Left kidney (tissue), 8 donors: Measurements from ENCODE around the gene OMG. TPM values are rescaled to one million over a fixed set of nuclear protein-coding genes. Genes with fewer than 3 reads are reported as not detected.
"Not testable (repeated sequence)": the region's sequence is repeated elsewhere in the genome, so short reads cannot be mapped to it uniquely, and the experiment has no call there.

Experiments used
- DNase-seq: peaks from one replicate; pipeline ENCODE4 v3.0.0-alpha.2; 2013
- long read RNA-seq, 8 donors: transcript quantifications; one replicate each; lab custom pipeline, GENCODE V29; 2026
- polyA plus RNA-seq: library from polyadenylated mRNA; unstranded; fragments of 120-200 nt; gene quantifications from one replicate; pipeline ENCODE4 v1.2.1, GENCODE V29; 2013; ENCODE audit not compliant: insufficient read length

OMG gene, protein sequence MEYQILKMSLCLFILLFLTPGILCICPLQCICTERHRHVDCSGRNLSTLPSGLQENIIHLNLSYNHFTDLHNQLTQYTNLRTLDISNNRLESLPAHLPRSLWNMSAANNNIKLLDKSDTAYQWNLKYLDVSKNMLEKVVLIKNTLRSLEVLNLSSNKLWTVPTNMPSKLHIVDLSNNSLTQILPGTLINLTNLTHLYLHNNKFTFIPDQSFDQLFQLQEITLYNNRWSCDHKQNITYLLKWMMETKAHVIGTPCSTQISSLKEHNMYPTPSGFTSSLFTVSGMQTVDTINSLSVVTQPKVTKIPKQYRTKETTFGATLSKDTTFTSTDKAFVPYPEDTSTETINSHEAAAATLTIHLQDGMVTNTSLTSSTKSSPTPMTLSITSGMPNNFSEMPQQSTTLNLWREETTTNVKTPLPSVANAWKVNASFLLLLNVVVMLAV
- 0.48 TPM for polyA plus RNA-seq
- long read RNA-seq, donor 1, result 0 reads
- long read RNA-seq, donor 2, result 0 reads
- long read RNA-seq, donor 3, result 0 reads
- long read RNA-seq, donor 4, result 0 reads
- long read RNA-seq, donor 5, result 0 reads
- long read RNA-seq, donor 6, result 0 reads
- long read RNA-seq, donor 7, partial matches to known transcripts, result 0 of 1 reads
- long read RNA-seq, donor 7, other reads (novel, unspliced or antisense), result 0 of 1 reads
- long read RNA-seq, donor 8, partial matches to known transcripts, result 0 of 1 reads
- long read RNA-seq, donor 8, other reads (novel, unspliced or antisense), result 0 of 1 reads

DNA sequence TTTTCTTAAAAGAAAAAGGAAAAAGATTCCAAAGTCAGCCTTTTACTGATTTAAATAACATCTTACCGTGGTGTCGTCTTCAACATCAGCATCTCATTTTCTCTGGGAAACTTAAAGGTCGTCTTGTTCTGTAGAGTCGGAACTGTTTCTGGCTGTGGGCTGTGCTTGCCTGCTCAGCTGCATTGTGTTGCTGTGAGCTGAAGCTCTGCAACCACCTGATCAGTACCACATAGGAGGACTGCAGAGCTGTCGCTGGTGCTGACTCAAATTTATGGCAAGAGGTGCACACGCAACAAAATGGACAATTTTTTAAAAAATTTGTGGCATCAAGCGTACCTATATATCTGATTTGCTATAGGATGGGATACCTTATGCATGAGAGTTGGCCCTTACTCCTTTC lies at the start of gene OMG:
OMG (minus strand) TSS at position 150 of the 400 bp plus-strand sequence. CDS start 908 bp downstream, outside the sequence.
- DNase-seq, result no peak

DNA sequence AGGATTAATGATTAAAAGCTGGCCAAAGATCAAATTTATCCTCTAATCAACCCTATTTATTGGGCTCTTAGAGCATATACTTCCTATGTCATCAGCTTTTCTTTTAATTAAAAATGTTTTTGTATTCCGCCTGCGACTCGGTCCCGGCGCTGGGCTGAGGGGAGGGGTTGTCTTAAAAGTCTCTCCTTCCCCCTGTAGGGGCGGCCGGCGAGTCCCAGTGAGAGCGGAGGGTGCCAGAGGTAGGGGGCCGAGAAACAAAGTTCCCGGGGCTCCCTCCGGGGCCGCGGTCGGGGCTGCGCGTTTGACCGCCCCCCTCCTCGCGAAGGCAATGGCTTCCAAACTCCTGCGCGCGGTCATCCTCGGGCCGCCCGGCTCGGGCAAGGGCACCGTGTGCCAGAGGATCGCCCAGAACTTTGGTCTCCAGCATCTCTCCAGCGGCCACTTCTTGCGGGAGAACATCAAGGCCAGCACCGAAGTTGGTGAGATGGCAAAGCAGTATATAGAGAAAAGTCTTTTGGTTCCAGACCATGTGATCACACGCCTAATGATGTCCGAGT lies 48.2 kb upstream of the OMG start:
- DNase-seq, result not testable (repeated sequence)

DNA sequence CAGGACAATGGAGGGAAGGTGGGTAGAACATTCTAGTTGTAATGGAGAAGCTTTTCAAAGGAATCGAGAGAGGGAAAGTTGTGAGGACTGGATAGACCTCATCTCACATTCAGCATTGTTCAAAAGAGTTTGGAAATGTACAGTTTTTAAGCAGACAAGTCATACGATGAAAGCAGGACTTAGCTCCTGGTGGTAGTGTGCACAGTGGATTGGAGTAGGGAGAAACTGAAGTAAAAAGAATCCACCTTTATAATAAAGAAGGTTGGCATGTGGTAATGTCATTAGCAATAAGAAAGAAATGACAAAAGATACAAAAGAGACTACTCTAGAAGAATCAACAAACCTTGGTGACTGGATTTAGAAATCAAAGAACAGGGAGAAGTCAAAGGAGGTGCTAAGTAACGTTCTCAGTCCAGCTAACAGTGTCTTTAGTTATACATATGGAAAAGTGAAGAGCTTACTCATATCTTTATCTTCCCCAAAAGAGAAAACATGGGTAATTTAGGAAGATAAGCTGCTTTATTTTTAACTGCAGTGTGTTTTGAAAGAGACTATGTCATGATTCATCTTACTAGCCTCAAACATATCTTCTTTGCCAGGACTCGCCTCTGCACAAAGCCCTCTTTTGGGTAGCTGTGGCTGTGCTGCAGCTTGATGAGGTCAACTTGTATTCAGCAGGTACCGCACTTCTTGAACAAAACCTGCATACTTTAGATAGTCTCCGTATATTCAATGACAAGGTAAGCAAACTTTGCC lies 43.0 kb upstream of the OMG start:
- DNase-seq, result no peak

DNA sequence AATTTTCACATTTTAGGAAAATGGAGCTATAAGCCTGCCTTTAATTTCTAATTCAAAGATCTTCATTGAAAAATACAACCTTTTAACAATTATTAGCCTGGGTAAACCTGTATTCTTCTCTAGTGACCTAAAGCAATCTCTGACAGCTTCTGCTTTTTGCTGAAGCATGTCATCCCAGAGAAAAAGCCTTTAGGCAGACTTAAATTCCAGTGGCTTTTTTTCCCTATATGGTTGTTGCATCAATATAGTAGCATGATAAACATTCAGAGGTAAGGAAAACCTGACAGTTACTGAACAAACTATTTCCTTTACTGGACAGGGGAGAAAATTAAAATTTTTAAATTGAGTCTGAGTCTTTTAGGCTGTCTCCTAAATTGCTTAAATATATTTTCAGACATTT lies 32.2 kb upstream of the OMG start:
- no peak for DNase-seq

DNA sequence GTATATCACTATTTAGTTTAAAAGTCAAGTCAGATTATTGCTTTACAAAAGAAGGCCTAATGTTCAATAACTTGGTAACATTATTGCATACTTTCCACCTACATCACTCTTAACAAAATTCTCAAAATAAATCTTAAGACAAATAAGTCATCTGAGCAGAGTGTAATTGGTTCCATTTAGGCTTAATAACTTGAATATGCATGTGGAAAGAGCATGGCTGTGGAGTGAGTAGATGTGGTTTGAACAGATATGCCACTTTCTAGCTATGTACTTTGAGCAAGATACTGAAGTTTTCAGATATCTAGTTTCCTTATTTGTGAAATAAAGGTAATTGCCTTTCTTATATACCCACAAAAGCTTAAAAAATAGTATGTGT lies 31.1 kb upstream of the OMG start:
- DNase-seq, result no peak

DNA sequence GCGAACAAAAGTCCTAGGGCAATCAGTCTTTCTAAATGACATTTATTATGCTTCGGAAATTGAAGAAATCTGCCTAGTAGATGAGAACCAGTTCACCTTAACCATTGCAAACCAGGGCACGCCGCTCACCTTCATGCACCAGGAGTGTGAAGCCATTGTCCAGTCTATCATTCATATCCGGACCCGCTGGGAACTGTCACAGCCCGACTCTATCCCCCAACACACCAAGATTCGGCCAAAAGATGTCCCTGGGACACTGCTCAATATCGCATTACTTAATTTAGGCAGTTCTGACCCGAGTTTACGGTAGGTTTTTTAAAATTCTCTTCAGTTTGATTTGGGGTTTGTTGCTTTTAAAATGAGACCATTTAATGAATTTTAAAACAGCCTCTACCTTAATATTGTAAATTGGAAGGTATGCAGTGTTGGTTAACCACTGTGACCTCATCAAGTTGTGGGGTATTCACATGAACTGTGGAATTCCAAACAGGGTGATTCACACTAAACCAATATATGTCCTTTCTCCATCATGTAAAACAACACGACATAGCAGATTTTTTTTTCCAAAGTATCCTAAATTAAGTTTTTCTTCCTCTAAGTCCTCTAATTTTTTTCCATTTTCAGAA lies 30.6 kb upstream of the OMG start:
- no peak for DNase-seq

DNA sequence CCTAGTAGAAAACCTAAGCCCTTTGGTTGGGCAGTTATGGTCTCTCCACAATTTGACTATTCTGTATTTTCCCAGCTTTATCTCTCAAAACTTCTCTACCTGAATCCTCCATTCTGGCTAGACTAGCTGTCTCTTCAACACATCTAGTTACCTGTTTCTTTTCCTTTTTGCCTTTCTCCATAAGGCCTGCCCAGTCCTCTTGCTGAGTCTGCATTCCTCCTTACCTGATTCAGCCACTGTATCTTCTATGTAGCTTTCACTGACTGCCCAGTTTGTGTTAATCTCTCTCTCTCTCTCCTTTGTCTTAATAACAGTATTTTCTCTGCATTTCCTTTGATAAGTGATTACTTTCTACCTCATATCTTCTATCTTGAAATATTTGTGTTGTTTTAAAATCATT lies 26.5 kb upstream of the OMG start:
- DNase-seq, result no peak

DNA sequence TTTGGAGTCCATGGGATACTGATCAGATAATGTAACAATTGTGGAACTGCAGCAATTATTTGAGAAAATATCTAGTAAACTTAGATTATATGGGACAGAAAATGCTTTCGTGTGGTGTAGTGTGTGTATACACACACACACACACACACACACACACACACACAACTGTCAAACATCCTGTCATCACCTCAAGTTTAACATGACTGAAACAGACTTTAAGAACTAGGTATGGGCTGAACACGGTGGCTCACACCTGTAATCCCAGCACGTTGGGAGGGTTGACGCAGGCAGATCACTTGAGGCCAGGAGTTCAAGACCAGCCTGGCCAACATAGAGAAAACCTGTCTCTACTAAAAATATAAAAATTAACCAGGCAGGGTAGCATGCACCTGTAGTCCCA lies 24.9 kb upstream of the OMG start:
- DNase-seq, result no peak

DNA sequence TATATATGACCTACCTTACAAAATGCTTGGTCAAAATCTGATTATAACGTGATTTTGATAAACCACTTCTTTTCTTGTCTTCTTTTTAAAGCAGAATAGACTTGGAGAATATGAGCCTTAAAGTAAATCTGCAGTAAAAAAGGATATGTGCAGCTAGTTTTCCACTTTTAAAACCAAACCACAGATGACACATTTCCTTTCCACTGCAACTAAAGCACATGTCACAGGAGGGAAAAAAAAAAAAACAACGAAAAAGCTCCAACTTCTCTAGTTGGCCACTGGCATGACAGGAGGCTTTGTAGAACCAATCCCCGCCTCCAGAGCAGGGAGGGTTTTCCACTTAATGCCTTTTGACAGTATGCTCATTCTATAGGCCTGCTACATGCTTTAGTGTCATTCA lies 24.4 kb upstream of the OMG start, which contains the start of gene EVI2A:
EVI2A (minus strand) TSS at position 142 of the 400 bp plus-strand sequence. CDS start 2,609 bp downstream, outside the sequence.
- no peak for DNase-seq

DNA sequence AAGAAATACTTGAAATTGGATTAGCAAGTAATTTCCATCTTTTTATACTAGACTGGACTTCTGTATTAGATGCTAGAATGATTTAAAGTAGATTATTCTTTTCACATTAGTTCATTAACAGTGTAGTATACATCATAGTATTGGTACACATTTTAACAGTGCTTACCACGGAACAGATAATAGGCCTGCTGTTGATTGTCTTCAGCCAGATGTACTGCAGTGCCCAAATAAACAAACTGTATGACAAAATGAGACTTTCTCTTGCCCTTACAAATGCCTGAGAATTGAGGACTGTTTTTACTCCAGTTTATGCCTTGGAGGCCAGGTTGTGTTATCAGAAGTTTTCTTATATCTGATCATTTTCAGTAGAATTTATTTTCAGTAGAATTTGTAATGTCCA lies 23.8 kb upstream of the OMG start:
- no peak for DNase-seq

DNA sequence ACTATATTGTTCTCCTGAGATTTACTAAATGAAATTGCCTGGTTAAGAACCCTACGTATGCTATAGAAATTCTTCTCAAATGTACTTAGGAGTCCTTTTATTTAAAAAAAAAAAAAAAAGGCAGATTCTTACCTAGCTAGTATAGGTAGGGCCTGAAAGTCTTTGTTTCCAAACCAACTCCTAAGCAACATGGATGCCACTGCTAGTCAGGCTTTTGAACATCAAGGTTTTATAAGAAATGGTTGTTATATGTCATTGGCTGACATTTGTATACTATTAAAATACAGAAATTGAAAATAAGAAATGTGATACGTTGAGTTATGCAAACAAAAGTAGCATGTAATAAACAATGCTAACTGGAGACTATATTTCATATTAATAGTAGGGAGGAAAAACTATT lies 23.2 kb upstream of the OMG start:
- no peak for DNase-seq

DNA sequence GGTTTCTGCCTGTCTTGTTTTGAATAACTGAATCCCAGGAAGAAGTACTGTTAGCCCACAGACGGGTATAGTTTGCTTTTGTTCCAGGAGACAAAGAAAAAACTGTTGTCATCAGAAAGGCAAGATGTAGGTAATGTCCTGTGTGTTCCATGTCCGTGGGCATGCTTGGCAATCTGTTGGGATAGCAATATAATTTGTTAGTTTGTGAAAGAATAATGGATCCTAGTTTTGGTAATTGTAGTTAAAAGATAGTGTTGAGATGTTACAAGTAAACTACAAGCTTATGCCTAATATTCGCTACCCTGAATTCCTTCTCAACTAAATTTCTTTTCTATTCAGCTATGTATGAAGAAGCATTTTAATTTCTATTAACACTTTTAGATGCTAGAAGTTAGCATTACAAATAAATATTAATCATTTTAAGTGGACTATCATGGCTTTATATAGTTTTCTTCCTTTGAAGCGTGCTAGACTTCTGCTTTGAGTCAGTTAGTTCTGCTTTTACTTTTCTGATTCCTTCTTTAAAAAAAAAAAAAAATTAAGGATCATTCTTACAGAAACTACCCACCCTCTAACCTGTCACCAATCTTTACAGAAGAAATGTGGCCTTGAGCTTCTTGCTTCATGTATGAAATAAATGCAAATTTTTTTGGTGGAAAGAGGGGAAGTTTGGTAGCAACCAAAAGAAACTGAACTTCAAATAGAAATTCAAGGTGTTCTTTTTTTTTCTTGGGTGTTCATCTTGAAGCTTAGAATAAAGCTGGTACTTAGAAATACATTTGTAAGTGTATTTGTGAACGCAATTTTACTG lies 22.0 kb upstream of the OMG start:
- no peak for DNase-seq

DNA sequence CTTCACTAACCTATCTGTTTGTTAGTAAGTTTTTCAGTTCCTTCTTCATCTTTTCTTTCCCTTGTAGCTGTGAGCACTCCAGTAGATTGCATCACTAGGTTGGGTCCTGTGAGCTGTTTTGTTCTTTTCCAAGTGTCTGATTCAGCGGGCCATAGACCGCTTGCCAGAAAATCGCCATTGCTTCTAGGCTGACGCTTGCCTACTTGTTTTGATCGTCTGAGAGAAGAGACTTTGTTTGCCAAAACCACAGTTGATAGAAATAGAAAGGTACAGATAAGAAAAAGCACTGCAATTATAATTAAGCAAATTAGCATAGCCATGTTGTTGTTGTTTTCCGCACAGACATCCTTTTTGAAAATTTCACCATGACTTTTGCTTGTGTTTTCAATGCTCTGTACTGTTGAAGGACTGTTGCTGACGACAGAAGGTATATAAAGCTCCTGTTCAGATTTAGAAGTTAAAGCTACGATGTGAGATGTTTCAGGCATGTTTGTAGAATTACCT lies 21.3 kb upstream of the OMG start:
- DNase-seq, result no peak

DNA sequence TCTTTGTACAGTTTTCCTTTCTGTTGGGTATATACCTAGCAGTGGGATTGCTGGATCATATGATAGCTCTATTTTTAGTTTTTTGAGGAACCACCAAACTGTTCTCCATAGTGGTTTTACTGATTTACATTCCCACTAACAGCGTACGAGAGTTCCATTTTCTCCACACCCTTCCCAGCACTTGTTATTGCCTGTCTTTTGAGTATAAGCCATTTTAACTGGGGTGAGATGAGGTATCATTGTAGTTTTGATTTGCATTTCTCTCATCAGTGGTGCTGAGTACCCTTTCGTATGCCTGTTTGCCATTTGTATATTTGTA lies 17.7 kb upstream of the OMG start:
- no peak for DNase-seq

DNA sequence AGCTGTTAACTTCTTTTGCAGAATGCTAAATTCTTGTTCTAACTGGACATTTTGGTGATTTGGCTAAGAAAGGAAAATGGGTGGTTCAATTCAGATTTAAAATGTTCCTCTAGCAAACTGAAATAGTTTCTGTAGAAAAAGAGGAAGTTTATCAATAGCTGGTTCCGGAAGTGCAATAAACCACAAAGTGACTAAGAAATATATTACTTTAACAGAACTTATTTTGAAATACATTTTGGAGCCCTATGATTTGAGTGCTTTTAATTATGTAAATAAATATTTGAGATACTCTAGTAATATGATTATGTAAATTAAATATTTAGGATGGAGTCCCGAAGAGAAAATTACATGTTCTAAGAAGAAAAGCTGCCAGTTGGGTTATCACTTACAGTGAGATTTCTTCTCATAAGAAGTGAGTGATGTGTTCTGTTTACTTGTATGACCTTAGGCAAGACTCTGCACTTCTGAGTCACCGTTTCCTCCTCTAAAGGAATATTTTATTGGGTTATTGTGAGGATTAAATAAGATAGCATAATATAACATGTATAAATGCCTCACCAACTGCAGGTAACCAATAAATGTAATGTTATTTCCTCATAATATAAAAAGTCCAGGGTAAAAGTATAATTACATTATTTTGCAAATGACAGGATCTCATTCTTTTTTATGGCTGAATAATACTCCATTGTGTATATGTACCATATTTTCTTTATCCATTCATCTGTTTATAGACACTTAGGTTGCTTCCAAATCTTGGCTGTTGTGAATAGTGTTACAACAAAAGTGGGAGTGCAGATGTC lies 17.1 kb upstream of the OMG start, which contains the start of gene EVI2B:
EVI2B (minus strand) TSS at position 73 of the 800 bp plus-strand sequence. CDS start 8,445 bp downstream, outside the sequence.
- no peak for DNase-seq

DNA sequence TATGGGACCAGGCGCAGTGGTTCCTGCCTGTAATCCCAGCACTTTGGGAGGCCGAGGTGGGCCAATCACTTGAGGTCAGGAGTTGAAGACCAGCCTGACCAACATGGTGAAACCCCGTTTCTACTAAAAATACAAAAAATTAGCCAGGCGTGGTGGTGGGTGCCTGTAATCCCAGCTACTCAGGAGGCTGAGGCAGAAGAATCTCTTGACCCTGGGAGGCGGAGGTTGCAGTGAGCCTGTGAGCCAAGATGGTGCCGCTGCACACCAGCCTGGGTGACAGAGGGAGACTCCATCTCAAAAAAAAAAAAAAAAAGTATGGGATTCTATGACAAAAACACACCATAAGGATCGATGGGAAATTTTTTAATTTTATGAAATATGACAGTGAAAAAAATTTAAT lies 15.2 kb upstream of the OMG start:
- DNase-seq, result not testable (repeated sequence)

DNA sequence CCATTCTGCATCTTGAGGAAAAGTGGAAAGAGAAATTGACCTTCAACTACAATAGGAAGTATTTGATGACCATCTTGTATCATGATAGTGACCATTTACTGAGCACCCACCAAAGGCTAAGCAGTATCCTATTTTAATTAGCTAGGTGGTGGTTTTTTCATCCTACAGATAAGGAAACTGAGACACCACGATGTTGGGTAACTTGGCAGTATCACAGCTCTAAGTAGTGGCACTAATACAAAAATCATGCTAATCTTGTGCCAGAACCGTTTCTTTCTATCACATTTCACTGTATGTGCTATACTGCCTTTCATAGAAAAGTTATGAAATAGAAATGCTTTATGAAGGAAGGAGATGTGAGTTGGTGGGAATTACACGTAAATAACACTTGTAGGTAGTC lies 14.5 kb upstream of the OMG start:
- DNase-seq, result no peak

DNA sequence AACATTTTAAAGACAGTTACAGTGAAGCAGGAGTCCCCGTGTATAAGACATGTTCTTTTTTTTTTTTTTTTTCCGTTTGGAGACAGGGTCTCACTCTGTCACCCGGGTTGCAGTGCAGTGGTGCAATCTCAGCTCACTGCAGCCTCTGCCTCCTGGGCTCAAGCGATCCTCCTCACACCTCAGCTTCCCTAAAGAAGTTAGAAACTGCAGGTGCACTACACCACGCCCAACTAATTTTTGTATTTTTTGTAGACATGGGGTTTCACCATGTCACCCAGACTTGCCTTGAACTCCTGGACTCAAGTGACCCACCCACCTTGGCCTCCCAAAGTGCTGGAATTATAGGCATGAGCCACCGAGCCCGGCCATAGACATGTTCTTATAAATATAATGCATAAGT lies 13.8 kb upstream of the OMG start:
- DNase-seq, result no peak

DNA sequence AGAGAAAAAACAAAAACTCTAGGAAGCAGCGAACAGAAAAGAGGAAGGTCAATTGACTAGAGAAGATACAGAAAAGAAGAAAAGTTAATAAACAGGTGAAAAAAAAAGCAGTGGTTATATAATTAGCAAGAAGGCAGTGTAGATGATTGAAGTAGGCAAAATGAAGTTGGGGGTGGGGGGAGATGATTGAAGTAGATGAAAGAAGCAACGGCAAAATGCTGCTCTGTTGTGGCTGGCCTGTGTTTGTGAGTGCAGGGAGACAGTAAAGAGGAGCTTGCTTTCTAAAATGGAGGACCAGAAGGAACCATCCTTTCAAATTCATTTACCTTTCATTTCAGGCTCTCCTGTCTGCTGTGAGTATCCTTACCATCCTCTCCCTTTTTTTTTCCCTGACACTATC lies 13.2 kb upstream of the OMG start:
- DNase-seq, result no peak

DNA sequence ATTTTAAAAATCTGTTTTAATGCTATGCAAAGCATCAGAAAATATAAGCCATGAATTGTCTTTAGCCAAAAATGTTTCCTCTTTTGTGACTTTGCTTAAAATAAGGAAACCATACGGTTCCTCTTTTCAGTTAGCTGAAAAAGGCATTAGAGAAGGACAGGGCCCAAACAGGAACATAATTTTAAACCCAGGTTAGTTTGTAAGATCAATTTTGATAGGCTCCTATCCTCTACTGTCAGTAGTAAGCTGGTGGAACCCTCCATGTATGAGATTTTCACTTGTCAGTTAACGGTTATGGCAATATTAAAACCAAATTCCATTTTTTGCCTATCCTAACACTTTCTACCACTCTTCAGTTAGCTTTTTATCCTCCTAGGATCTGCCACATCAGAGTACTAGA lies 12.5 kb upstream of the OMG start:
- no peak for DNase-seq
